NCI-H2107 treated with DMSO at 0.1 percent for 48 hours (cell line): ENCODE results near the gene AHCY.
"Not testable (repeated sequence)": the region's sequence is repeated elsewhere in the genome, so short reads cannot be mapped to it uniquely, and the experiment has no call there.

ENCODE experiments used
- DNase-seq: peaks from one replicate; lab custom pipeline; 2025; ENCODE audit not compliant: unreplicated experiment; lab: John Stamatoyannopoulos, UW

The AHCY gene

DNA sequence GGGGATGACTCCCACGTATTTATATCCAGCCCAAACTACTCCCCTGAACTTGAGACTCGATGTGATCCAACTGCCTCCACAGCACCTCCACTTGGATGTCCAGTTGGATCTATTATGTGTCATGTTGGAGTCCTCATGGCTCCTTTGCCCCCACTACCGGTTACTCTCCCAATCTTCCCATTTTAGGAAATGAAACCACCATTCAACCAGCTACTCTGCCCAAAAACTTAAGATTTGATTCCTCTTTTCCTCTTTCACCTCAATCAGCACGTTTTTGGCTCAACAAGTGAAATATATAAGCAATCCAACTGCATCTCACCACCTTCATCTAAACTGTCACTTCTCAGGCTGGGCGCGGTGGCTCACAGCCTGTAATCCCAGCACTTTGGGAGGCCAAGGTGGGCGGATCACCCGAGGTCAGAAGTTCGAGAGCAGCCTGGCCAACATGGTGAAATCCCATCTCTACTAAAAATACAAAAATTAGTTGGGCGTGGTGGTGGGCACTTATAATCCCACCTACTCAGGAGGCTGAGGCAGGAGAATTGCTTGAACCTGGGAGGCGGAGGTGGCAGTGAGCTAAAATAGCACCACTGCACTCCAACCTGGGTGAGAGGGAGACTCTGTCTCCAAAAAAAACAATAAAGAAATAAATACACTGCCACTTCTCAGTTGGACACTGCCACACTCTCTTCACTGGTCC, 3.4 kb downstream of the AHCY start:
- DNase-seq = no peak

DNA sequence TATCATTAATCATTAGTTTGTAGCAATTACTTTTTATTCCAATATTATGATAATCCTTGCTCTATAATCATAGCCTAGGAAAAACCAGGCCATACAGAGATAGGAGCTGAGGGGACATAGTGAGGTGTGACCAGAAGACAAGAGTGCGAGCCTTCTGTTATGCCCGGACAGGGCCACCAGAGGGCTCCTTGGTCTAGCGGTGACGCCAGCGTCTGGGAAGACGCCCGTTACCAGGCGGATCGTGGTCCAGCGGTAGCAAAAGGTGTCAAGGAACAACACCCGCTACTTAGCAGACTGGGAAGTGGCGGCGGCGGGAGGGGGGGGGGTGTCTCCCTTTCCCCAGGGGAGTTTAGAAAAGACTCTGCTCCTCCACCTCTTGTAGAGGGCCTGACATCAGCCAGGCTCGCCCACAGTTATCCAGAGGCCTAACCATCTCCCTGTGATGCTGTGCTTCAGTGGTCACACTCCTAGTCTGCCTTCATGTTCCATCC, 4.8 kb downstream of the AHCY start:
- not testable (repeated sequence) for DNase-seq

DNA sequence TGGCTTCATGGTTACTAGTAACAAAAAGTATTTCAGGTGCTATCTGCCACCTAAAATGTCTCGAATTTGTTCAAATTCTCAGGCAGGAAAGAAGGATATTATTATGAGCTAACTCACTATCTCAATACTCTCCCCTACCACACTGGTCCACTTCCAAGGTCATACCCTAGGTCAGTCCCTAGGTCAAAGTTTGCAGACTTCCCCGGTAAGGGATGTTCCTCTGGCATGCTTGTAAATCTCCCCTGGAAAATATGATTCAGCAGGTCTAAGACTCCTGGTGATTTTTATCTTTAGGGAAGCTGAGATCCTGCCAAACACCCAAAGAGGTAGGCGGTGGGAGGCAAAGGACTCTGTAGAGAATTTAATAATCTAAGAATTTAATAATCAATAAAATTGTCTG, 6.7 kb downstream of the AHCY start:
- DNase-seq = no peak

DNA sequence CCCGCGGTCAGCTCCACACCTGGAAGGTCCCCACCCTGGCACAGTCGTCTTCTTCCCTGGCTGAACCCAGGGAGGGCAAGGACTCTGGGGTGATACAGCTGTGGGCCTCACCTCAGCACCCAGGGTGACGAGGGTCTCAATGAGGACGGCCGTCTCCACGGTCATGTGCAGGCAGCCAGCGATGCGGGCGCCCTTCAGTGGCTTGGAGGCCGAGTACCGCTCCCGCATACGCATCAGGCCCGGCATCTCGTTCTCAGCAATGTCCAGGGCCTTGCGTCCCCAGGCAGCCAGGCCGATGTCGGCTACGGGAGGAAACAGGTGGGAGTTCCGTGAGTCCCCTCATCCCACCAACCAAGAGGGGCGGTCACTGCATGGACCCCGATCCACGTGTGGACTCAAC, 7.9 kb downstream of the AHCY start:
- DNase-seq = no peak

DNA sequence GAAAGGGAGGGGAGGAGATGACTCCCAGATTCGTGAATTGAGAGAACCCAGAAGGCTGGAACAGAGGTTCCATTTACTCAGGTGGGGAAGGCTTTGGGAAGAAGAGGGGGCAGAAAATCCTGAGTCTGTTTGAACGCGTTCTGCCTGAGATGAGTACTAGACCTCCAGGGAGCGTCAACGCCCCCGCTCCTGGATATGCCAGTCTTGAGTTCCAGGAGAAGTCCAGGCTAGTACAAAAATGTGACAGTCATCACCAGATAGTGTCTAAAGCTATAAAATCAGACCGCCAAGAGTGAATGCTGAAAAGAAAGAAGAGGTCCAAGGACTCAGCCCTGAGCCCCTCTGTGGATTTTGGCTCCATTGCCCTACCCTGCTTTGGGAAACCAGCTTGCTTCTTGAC, 8.6 kb downstream of the AHCY start:
- no peak for DNase-seq

DNA sequence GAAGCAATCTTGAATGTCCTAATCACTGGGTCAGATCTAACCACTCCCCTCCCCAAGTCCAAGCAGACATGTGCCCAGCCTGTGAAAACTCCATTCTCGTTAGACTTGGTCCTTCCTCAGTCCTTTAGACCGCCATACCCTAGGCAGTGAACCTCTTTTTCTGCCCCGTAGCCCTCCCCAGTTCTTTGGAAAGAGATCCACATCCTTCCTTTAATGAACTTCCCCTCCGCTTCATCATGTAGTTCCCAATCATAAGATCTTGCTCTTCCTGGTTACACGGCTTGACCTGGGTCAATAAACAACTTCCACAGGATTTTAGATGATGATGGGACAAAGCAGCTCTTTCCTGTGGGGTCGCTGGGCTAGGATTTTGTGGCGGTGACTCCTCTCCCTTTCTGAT, 9.6 kb downstream of the AHCY start:
- DNase-seq = no peak

DNA sequence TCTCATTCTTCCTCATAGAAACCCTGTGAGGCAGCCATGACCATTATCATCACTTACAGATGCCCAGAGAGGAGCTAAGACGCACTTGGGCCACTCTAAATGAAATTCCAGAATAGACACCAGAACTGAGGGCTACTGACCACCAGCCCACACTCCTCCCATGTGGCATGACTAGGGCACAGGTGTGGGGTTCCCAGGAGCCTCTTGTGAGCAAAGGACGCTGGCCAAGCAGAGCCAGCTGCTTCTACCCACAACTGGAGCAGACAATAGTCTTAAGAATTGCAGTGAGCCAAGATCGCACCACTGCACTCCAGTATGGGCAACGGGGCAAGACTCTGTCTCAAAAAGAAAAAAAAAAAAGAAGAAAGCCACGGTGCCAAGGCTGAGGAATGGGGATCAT, 10.0 kb downstream of the AHCY start:
- DNase-seq = no peak

DNA sequence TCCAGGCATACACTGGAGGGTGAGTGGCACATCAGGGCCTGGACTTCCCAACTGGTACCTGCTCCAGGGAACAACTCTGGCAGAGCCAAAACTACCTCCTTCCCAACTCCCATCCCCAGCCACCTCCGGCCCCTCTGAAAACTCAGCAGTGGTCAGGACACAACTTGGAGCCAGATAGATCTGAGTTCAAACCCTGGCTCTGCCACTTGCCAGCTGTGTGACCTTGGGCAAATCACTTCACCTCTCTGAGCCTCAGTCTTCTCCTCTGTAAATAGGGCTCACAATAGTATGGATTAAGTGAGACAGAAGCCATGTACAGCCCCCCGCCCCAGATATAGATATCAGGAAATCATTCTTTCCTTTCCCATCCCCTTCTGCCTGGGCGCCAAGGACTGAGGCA, 10.7 kb downstream of the AHCY start:
- DNase-seq = no peak

DNA sequence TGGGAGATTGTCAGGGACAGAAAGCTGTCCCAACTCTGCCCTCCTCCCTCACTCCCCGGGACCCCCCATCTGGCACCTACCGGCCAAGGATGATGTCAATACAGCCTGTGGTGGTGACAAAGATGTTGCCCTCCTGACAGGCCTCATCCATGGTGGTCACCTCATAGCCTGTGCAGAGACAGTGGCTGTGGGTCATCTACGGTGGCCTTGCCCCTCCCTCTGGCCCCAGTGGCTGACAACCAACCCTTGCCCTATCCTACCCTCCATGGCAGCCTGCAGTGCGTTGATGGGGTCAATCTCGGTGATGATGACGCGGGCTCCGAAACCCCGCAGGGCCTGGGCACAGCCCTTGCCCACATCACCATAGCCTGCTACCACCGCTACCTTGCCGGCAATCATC, 12.7 kb downstream of the AHCY start:
- DNase-seq = no peak

DNA sequence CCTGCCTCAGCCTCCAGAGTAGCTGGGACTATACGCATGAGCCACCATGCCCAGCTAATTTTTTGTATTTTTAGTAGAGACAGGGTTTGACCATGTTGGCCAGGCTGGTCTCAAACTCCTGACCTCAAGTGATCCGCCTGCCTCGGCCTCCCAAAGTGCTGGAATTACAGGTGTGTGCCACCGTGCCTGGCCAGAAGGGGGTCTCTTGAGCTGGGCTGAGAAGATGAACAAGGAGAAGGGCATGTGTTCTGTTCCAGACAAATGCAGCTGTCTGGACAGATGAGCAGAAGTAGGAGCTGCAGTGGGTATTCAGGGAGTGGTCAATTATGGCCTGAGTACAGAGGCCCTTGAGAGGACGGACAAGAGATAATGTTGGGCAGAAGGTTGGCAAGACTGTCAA, 15.7 kb downstream of the AHCY start:
- DNase-seq = not testable (repeated sequence)

DNA sequence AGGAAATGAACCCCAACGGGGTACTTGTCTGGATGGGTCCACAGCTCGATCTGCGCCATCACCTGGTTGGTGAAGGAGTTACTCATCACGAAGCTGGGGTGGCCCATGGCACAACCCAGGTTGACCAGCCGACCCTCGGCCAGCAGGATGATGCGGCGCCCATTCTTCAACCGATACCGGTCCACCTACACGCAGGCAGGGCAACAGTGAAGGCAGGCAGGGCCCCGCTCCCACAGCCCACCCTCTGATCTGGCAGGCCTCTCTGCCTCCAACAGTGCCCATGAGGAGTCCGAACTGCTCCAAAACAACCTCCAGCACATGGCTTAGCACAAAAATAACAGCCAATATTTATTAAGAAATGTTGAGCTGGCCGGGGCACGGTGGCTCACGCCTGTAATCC, 17.7 kb downstream of the AHCY start:
- DNase-seq = no peak

DNA sequence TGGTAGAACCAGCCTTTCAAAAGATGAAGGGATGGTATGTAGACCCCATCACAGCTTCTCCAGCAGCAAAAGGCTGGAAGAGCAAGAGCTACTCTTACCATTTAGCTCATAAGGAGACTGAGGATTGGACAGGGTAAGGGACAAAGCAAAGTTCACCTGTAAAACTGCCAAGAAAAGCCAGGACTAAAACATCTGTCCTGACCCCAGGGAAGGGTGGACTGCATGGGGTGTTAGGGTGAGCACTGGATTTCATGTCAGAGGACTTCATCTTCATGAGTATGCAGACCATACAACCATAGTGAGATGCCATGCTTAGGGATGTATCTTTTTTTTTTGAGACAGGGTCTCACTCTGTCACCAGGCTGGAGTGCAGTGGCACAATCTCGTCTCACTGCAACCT, 19.3 kb downstream of the AHCY start:
- DNase-seq = no peak

DNA sequence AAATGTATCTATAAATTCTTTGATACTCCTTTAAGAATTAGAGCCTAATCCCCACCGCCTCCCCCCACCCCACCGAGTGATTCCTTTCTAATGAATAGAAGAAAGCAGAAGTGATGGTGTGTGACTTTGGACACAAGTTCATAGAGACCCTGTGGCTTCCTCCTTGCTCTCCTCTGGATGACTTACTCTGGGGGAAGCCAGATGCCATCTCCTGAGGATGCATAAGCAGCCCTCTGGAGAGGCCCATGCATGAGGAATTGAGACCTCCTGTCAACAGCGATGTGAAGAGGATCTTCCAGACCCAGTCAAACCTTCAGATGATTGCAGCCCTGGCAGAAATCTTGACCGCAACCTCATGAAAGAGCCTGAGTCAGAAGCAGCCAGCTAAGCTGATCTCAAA, 21.1 kb downstream of the AHCY start:
- no peak for DNase-seq

DNA sequence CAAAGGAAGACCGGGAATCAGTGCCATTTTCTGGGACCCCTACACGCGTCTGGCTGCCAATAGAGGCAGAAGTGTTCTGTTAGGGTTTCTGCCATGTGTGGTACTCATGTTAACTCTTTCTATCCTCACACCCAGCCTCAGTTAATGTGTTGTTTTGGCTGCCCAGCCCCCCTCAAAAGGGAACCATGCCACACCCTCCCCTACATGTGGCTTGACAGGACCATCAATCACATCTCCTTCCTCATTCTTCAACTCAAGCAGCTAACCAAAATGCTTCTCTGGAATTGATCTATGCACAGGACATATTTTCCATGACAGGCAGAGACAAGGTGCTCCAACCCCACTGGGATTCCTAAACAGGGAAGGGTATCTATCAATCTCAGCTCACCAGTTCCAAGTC, 22.0 kb downstream of the AHCY start:
- no peak for DNase-seq

DNA sequence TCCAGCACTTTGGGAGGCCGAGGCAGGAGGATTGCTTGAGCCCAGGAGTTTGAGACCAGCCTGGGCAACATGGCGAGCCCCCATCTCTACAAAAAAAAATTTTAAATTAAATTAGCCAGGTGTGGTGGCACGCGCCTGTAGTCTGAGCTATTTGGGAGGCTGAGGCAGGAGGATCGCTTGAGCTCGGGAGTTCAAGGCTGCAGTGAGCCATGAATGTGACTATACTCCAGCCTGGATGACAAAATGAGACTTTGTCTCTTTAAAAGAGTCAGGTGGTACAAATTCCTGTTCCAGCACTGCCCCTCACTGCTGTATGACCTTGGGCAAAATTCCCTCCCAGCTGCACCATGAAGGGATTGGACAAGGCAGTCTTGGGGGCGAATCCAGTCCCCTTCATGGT, 28.5 kb downstream of the AHCY start:
- no peak for DNase-seq

DNA sequence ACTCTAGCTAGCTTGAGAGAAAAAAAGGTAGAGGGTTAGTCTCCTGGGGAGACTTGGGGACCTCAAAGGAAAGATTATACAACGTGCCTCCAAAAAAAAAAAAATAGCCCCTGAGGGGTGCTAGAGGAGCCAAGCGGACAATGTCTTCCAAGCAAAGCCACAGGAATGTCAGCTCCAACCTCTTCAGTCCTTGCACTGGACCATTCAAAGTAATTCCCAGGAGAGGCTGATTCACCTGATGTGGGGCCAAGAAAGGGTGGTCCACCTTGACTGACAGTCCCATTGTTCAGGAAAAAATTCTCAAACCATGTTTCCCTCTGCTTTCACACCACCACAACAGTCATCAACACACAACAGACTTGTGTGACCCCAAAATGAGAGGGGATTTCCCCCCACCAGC, 31.2 kb downstream of the AHCY start:
- no peak for DNase-seq

DNA sequence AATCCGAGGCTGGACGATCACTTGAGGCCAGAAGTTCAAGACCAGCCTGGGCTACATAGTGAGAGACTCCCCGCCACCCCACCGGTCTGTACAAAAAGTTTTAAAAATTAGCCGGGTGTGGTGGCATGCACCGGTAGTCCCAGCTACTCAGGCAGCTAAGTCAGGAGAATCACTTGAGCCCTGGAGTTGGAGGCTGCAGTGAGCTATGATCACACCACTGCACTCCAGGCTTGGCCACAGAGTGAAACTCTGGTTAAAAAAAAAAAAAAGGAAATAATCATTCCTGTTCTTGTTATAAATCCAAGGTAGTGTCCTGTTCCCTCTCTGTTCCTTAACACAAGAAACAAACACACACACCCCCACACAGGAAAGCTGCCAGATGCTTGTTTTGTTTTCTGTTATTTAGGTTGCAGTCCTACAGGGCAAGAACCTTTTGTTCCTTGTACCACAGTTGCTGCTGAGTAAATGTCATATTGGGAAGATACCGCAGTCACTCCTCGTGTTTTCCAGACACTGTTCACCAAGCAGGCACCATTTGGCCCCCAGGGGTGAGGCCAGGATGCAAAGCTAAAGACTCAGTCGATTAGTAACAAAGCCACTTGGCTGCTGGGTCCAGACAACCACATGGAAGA, 33.0 kb downstream of the AHCY start:
- no peak for DNase-seq

DNA sequence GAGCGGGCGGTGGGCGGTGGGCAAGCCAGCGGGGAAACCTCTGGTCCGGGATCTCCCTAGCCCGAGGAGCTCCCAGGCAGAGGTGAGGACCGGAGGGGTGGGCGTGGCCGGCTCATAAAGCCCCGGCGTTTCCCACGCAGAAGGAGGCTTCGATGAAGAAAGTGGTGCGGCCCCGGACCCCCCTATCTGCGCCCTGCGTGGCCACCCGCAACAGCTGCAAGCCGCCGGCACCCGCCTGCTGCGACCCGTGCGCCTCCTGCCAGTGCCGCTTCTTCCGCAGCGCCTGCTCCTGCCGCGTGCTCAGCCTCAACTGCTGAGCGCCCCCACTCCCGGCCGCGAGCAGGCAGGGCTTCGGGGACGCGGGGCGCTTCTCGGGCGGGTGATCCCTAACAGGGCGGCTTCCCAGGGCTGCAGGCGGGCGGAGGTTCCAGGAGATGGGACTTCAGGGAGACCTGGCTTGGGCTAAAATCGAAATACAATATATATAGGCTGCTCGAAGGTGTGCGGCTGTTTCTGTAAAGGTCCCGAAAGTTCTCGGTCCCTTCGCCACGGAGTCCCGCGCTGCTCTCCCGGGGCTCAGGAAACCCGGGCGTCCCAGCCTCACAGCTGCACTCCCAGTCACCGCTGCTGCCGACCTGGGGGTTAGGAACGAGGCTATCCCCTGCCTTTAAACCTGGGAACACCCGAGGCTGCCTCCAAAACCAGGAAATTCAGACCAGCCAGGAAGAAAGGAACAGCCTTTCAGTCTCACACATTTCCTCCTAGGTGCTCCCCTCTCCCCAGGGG, 34.1 kb downstream of the AHCY start:
- no peak for DNase-seq

DNA sequence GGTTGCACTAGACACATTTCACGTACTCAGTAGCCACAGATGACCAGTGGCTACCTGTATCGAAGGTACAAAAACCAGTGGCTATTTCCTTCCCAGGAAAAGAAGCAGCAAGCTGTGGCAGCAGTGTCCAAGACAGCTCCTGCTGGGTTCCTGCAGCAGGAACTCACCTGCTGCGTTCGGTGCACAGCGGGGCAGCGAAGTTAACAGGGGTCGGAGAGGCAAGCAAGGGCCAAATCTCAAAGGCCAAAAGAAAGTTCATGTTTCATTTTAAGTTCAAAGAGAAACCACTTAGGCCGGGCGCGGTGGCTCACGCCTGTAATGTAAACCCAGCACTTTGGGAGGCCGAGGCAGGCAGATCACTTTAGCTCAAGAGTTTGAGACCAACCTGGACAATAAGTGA, 35.0 kb downstream of the AHCY start:
- no peak for DNase-seq

DNA sequence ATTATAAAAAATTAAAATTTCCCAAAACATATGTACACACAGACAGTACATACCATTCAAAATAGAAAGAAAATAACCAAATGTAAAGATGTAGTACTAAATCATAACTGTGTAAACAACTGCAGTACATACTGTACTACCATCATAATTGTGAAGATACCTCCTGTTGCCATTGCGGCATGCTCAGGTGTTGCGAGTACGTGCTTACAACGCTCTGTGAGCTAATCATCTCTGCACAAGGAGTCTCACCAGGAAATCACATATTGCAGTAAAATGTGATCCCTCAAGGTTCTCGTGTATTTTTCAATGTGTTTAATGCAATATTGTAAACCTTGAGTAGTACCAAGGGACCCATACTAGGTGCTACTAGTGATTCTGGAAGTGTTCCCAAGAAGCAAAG, 39.0 kb downstream of the AHCY start:
- DNase-seq = no peak

DNA sequence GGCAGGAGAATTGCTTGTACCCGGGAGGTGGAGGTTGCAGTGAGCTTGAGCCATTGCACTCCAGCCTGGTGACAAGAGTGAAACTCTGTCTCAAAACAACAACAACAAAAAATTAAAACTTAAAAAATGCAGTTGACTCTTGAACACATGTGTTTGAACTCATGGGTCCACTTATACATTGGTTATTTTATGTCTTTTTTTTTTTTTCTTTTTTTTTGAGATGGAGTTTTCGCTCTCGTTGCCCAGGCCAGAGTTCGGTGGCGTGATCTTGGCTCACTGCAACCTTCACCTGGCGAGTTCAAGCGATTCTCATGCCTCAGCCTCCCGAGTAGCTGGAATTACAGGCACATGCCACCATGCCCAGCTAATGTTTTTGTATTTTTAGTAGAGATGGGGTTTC, 39.7 kb downstream of the AHCY start:
- not testable (repeated sequence) for DNase-seq
